ENCODE data around the gene CNOT3.
"Not testable (repeated sequence)": the region's sequence is repeated elsewhere in the genome, so short reads cannot be mapped to it uniquely, and the experiment has no call there.

Gene CNOT3

GRCh38 chr19:54173359-54173699 is 35.8 kb downstream of the CNOT3 start:
- no peak for DNase-seq

GRCh38 chr19:54173951-54174834 is 36.6 kb downstream of the CNOT3 start:
- no peak for DNase-seq

- peak; percentile 22 for DNase-seq
Observed at GRCh38 chr19:54178581-54179261, 41.2 kb downstream of the CNOT3 start.

- no peak for DNase-seq
Observed at GRCh38 chr19:54179262-54179852, 41.8 kb downstream of the CNOT3 start.

GRCh38 chr19:54179921-54180461 is 42.4 kb downstream of the CNOT3 start:
- DNase-seq: no peak

GRCh38 chr19:54180691-54181091 is 43.1 kb downstream of the CNOT3 start:
- DNase-seq: no peak

GRCh38 chr19:54181894-54182293 is 44.3 kb downstream of the CNOT3 start:
- not testable (repeated sequence) for DNase-seq

GRCh38 chr19:54183431-54183830 is 45.9 kb downstream of the CNOT3 start:
- DNase-seq: no peak

GRCh38 chr19:54186351-54186750 is 48.8 kb downstream of the CNOT3 start:
- no peak for DNase-seq

- no peak for DNase-seq
Observed at GRCh38 chr19:54186934-54187381, 49.4 kb downstream of the CNOT3 start.

- DNase-seq: no peak
Observed at GRCh38 chr19:54188215-54188871, 50.8 kb downstream of the CNOT3 start.

GRCh38 chr19:54189145-54189734 is 51.7 kb downstream of the CNOT3 start, which contains the start of gene MBOAT7:
TSS of gene MBOAT7 (minus strand) at chr19:54189580. CDS start at chr19:54188508, 1,072 bp downstream.
- peak; percentile 60 for DNase-seq

GRCh38 chr19:54189735-54190502 is 52.4 kb downstream of the CNOT3 start:
- DNase-seq: peak; percentile 100

- peak; percentile 98 for DNase-seq
Observed at GRCh38 chr19:54190503-54191010, 53.0 kb downstream of the CNOT3 start.

GRCh38 chr19:54191011-54191810 is 53.6 kb downstream of the CNOT3 start, which contains the start of gene TSEN34:
TSS of gene TSEN34 (plus strand) at chr19:54191308. CDS start at chr19:54191365, 57 bp downstream.
- peak; percentile 81 for DNase-seq

GRCh38 chr19:54191811-54192453 is 54.4 kb downstream of the CNOT3 start:
- DNase-seq: no peak

- no peak for DNase-seq
Observed at GRCh38 chr19:54193011-54193410, 55.4 kb downstream of the CNOT3 start.

- not testable (repeated sequence) for DNase-seq
Observed at GRCh38 chr19:54194463-54194862, 56.9 kb downstream of the CNOT3 start.

GRCh38 chr19:54196536-54196935 is 59.0 kb downstream of the CNOT3 start:
- DNase-seq: no peak

GRCh38 chr19:54197121-54197520 is 59.6 kb downstream of the CNOT3 start:
- DNase-seq: no peak

Data from NCI-H2171 (cell line).